DMS53 (cell line): ENCODE measurements around the gene SCGB3A1.
A peak's percentile ranks its signal among the peaks of the same experiment; 100 is the strongest.

Experiments used
- DNase-seq: peaks from one replicate; lab custom pipeline; 2025; lab: John Stamatoyannopoulos, UW

Gene SCGB3A1

DNA sequence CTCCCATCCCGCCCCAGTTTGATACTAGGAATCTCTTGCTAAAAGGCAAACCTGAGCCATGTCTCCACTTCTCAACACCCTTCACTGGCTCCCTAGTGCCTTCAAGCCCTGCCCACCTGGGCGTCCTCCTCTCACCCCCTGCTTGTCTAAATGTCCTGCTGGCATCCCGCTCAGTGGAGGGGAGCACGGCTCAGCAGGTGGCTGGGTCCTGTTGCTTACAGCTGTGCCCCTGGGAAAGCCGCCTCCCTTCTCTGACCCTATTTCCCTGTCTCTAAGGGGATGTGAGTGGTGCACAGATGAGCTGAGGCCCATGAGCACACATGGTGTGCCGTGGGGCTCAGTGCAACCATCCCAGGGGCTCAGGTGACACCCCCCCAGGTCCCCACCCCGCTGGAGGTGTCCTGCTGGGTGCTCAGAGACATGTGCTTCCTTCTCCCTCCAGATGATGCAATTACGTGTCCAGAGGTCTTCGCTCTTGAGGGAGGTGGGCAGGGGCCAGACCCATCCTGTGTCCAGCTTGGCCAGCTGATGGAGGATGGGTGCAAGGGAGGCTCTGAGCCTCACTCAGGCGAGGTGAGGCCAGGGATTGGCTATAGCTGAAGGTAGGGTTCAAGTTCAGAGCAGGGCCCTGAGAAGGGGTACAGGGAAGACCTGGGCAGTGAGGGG is 34.0 kb upstream of the SCGB3A1 start:
- DNase-seq, result no peak

DNA sequence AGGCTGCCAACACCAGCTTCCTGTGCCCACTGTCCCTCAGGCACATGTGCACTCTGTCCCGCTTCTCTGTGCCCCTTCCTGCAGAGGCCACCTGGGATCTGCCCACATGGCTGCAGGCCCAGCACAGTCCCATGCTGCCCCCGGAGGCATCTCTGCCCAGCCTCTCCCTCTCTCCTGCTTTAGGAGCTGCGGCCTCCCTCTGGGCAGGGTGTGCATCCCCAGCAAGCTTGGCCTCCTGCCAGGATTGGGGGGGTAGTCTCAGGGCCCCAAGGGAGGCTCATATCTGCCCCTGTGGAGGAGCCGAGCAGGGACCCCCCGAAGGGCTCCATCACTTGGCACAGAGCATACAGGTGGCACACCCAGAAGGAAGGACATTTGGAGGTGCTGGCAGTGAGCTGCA is 33.3 kb upstream of the SCGB3A1 start:
- DNase-seq, result no peak

- no peak for DNase-seq
Observed at GRCh38 chr5:180623844-180624243, 32.5 kb upstream of the SCGB3A1 start.

- DNase-seq, result no peak
Observed at GRCh38 chr5:180623411-180623834, 32.1 kb upstream of the SCGB3A1 start.

DNA sequence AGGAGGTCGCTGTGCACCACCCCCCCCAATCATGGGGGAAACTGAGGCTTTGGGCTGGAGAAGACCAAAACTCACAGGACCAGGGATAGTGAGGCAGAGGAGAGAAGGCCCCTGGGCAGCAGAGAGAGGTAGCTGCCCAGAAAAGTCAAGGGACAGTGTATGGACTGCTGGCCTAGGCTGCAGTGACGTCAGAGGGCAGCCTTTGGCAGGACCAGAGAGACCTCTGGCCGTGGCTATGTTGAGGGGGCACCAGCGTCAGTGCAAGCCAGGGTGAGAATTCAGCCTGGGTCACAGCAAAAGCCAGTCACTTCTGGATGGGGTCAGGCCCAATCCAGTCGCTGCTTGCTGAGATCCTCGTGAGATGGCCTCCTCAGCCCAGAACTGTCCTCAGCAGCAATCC is 31.6 kb upstream of the SCGB3A1 start:
- no peak for DNase-seq

DNA sequence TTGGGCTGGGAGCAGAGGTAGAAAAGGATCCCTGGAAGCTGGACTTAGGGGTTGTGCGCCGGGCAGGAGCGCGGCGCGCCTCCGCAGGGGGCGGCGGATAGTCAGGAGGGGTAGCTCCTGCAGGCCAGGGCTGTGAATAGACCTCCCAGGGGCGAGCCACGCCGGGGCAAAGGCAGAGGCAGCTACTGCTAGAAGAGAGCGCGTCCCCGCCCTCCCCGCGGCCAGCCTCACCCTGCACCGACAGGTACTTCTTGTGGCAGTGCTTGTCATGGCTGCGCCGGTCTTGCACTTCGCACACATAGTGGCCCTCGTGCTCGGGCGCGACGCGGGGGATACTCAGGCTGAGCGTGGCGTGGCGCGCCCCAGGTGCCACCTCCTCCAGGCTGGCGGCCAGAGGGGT is 30.0 kb upstream of the SCGB3A1 start:
- no peak for DNase-seq

DNA sequence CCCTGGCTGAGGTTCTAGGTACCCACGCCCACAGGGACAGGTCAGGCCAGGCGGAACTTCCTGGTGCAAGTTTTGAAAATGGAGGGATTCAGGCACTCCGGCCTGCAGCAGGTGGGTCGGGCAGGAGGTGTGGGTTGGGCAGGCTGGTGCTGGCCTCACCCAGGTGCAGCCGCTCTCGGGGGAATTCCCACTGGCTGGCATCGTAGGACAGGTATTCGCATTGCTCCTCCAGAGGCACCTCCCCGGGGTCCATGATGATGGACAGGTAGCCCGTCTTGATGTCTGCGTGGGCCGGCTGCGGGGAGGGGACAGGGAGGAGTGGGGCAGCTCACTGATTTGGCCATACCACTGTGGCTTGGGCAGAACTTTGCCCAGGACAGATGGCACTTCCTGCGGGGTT is 28.7 kb upstream of the SCGB3A1 start:
- no peak for DNase-seq

DNA sequence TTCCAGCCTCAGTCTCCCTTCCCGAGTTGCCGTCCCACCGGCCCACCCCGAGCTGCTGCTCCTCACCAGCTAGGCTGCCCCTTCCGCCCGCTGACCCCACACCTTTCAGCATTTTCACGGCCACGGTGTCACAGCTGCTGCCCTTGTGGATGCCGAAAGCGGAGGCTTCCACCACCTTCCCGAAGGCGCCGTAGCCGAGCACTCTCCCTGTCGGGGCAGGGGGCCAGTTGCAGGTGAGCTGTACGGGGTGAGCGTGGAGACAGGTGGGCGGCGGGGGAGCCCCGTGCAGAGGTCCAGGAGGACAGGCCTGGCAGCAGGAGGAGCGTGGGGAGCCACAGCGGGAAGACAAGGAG is 28.2 kb upstream of the SCGB3A1 start:
- no peak for DNase-seq

- DNase-seq, result no peak
Observed at GRCh38 chr5:180618829-180619562, 27.7 kb upstream of the SCGB3A1 start.

GRCh38 chr5:180618487-180618828 is 27.2 kb upstream of the SCGB3A1 start:
- DNase-seq, result no peak

GRCh38 chr5:180613814-180614188 is 22.5 kb upstream of the SCGB3A1 start:
- no peak for DNase-seq

GRCh38 chr5:180613188-180613813 is 22.0 kb upstream of the SCGB3A1 start:
- no peak for DNase-seq

DNA sequence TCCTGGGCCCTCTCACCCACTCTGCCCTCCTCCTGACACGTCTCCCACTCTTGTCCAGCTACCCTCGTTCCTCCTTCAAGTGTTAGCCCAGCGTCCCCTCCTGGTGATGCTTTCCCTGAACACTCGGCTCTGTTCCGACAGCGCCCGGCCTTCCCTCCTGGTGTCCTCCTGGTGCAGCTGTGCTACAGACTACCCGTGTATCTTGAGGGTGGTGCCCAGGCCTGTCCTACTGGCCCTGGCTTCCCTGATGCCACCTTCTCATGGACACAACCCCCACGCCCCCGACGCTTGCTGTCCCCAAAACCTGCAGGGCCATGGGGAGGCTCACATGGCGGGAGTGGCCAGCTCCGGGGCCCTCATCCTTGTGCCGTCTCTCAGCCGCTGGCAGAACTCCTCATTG is 21.4 kb upstream of the SCGB3A1 start:
- DNase-seq, result no peak

GRCh38 chr5:180611140-180611850 is 20.0 kb upstream of the SCGB3A1 start:
- DNase-seq, result peak; percentile 86

GRCh38 chr5:180609817-180610550 is 18.7 kb upstream of the SCGB3A1 start:
- DNase-seq, result no peak

GRCh38 chr5:180609386-180609785 is 18.1 kb upstream of the SCGB3A1 start:
- DNase-seq, result no peak

DNA sequence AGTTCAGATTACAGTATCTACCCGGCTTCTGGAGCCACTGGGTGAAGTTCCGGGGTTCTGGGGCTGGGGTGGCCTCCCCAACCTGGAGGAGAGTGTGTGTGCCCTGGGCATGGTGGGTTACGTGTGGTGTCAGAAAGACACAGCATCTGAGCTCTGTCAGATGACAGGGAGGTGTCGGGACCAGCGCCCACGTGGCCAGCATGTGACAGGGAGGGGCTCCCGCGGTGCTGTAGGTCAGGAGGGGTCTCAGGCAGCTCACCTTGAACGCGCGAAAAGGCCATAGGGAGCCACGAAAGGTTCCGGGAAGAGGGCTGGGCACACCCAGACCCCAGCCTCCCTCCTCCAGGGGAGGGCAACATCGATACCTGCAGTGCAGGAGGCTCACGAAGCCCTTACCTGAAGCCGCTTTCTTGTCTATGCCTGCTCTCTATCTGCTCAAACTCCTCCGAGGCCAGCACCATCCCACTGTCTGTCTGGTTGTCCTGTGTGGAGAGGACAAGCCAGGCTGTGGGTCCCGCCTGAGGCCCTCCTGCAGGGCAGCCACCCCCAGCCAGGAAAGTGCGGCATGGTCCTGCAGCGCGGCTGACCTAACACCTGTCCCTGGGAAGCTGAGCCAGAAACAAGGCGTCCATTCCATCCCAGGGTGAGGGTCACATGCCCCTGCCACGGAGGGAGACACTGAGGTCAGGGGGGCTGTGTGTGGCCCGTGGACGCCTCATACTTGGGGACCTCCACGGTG is 17.4 kb upstream of the SCGB3A1 start:
- no peak for DNase-seq

DNA sequence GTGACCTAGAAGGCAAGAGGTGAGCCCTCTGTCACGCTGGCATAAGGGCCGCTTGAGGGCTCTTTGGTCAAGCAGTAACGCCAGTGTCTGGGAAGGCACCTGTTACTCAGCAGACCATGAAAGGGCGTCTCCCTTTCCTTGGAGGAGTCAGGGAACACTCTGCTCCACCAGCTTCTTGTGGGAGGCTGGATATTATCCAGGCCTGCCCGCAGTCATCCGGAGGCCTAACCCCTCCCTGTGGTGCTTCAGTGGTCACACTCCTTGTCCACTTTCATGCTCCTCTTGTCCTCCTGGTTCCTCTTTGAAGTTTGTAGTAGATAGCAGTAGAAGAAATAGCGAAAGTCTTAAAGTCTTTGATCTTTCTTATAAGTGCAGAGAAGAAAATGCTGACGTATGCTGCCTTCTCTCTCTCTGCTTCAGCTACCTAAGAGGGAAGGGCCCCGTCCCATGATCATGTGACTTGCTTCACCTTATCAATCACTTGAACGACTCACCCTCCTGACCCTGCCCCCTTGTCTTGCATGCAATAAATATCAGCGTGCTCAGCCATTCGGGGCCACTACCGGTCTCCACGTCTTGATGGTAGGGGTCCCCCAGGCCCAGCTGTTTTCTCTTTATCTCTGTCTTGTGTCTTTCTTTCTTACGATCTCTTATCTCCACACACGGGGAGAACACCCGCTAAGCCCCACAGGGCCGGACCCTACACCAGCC is 16.7 kb upstream of the SCGB3A1 start:
- no peak for DNase-seq

GRCh38 chr5:180606215-180606785 is 15.0 kb upstream of the SCGB3A1 start:
- no peak for DNase-seq

GRCh38 chr5:180605554-180606214 is 14.4 kb upstream of the SCGB3A1 start:
- peak; percentile 71 for DNase-seq
